ENCODE measurements around the gene PRR36. TPM values are rescaled to one million over a fixed set of nuclear protein-coding genes. Genes with fewer than 3 reads are reported as not detected.

The PRR36 gene
- total RNA-seq, 2 experiments from 2014 or later: 0.17 TPM; not detected in 1

GRCh38 chr19:7863157-7863970 is 10.8 kb downstream of the PRR36 start:
- TF ChIP-seq CTCF (conservative IDR thresholded peaks at IDR 0.05; ENCODE audit: low read length) (no peak), EZH2phosphoT487 (IDR thresholded peaks at IDR 0.05; ENCODE audit: borderline replicate concordance, low read depth, low read length) (no peak)
- Histone ChIP-seq H3K4me1 (ENCODE audit: insufficient read depth, low read length, poor library complexity, severe bottlenecking) (peaks cover 13% of the 10 kb centered on the region), H3K9me2 (ENCODE audit: insufficient read depth, low read length) (no peaks in the 10 kb centered on the region), H4K20me1 (ENCODE audit: insufficient read depth, low read length) (no peaks in the 10 kb centered on the region), H3K79me2 (ENCODE audit: insufficient read depth, low read depth, low read length) (no peaks in the 10 kb centered on the region), H3K4me2 (ENCODE audit: low read length) (no peak overlapping the region), H3K4me3 (ENCODE audit: low read depth, low read length, poor library complexity, severe bottlenecking) (no peak overlapping the region), H3K27ac (ENCODE audit: low read depth, low read length, poor library complexity, severe bottlenecking) (no peak overlapping the region), H3K9me3 (ENCODE audit: low read length) (no peaks in the 10 kb centered on the region), H3K36me3 (ENCODE audit: insufficient read depth, low read length) (no peaks in the 10 kb centered on the region), H2AFZ (ENCODE audit: low read length) (no peak overlapping the region)
- no TSS peak for BruUV-seq (replicated peaks)
- DNase-seq (ENCODE audit: low spot score): no peak
- intact Hi-C loops (cut with micrococcal nuclease; ENCODE audit: unreplicated experiment): no loop called here
- ChIA-PET POLR2A (no interaction called here), CTCF (ENCODE audit: unreplicated experiment) (no interaction called here)

GRCh38 chr19:7862413-7862951 is 11.7 kb downstream of the PRR36 start:
- no peaks in the 10 kb centered on the region for H3K79me2 ChIP-seq (ENCODE audit: insufficient read depth, low read depth, low read length)
- no peaks in the 10 kb centered on the region for H3K36me3 ChIP-seq (ENCODE audit: insufficient read depth, low read length)
- H2AFZ ChIP-seq (ENCODE audit: low read length): no peak overlapping the region
- H3K4me1 ChIP-seq (ENCODE audit: insufficient read depth, low read length, poor library complexity, severe bottlenecking): peaks cover 17% of the 10 kb centered on the region
- no peaks in the 10 kb centered on the region for H3K9me3 ChIP-seq (ENCODE audit: low read length)
- no peak overlapping the region for H3K27ac ChIP-seq (ENCODE audit: low read depth, low read length, poor library complexity, severe bottlenecking)
- ChIA-PET POLR2A (no interaction called here), CTCF (ENCODE audit: unreplicated experiment) (no interaction called here)
- peak; percentile 84 for DNase-seq (ENCODE audit: low spot score)
- TF ChIP-seq EZH2phosphoT487 (IDR thresholded peaks at IDR 0.05; ENCODE audit: borderline replicate concordance, low read depth, low read length) (no peak), CTCF (conservative IDR thresholded peaks at IDR 0.05; ENCODE audit: low read length) (no peak)
- peak overlapping the region; percentile 23 for H3K4me3 ChIP-seq (ENCODE audit: low read depth, low read length, poor library complexity, severe bottlenecking)
- no peaks in the 10 kb centered on the region for H4K20me1 ChIP-seq (ENCODE audit: insufficient read depth, low read length)
- no peaks in the 10 kb centered on the region for H3K9me2 ChIP-seq (ENCODE audit: insufficient read depth, low read length)
- intact Hi-C loops (cut with micrococcal nuclease; ENCODE audit: unreplicated experiment): loop anchor here (1.0 kb wide), 1 partner anchor 8 kb away; no protein-coding TSS in a partner anchor
- H3K4me2 ChIP-seq (ENCODE audit: low read length): peak overlapping the region; percentile 51
- no TSS peak for BruUV-seq (replicated peaks)

Measured in OCI-LY7 (cell line).